Ishikawa (cell line): Measurements from ENCODE around the gene ANGPT4.

ENCODE experiments used
- CEBPB ChIP-seq: IDR thresholded peaks from 2 replicates; pipeline ENCODE4 v1.6.1; 2012
- CREB1 ChIP-seq: IDR thresholded peaks from 2 replicates; pipeline ENCODE4 v1.6.1; 2012; ENCODE audit warnings: low read depth
- EGR1 ChIP-seq: IDR thresholded peaks from 2 replicates; pipeline ENCODE4 v1.6.1; 2012
- EP300 ChIP-seq: IDR thresholded peaks from 2 replicates; pipeline ENCODE4 v1.6.1; 2012; ENCODE audit warnings: borderline replicate concordance
- FOXM1 ChIP-seq: IDR thresholded peaks from 2 replicates; pipeline ENCODE4 v1.6.1; 2012; ENCODE audit warnings: low read depth, borderline replicate concordance
- NFIC ChIP-seq: IDR thresholded peaks from 2 replicates; pipeline ENCODE4 v1.6.1; 2012
- RAD21 ChIP-seq: IDR thresholded peaks from 2 replicates; pipeline ENCODE4 v1.6.1; 2012; ENCODE audit warnings: low read depth
- TAF1 ChIP-seq: IDR thresholded peaks from 2 replicates; pipeline ENCODE4 v1.6.1; 2012; ENCODE audit warnings: low read depth, mild to moderate bottlenecking
- TCF12 ChIP-seq: IDR thresholded peaks from 2 replicates; pipeline ENCODE4 v1.6.1; 2012; ENCODE audit warnings: low read depth
- TEAD4 ChIP-seq: IDR thresholded peaks from 2 replicates; pipeline ENCODE4 v1.6.1; 2012
- YY1 ChIP-seq: IDR thresholded peaks from 2 replicates; pipeline ENCODE4 v1.6.1; 2012; ENCODE audit warnings: low read depth
- ZBTB7A ChIP-seq: IDR thresholded peaks from 2 replicates; pipeline ENCODE4 v1.6.1; 2012; ENCODE audit warnings: low read depth
- TF ChIP-seq, protein P1 (sequence below): IDR thresholded peaks from 2 replicates; pipeline ENCODE4 v1.6.1; 2012
- TF ChIP-seq, protein P2 (sequence below): IDR thresholded peaks from 2 replicates; pipeline ENCODE4 v1.6.1; 2012; ENCODE audit warnings: low read depth, mild to moderate bottlenecking
- TF ChIP-seq, protein P3 (sequence below): IDR thresholded peaks from 2 replicates; pipeline ENCODE4 v1.6.1; 2012

ANGPT4 gene

DNA sequence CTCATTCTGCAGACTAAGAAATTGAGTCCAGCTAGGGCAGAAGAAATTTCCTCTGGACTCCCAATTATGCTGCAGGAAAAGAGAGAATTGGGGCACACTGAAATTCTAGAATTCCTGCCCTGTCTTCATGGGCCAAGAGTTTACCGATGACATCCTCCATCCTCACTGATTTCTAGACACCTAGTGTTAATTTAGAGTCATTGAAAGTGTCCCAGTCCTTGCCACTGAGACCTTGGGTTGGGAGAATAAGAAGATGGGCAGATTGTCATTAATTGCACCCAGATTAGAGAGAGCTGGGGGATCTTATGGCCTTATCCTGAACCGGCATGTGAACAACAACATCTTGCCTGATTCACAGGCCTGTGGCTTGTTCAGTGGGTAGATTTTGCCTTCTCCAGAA lies 29.0 kb downstream of the ANGPT4 start:
- TF ChIP-seq, protein P1, sequence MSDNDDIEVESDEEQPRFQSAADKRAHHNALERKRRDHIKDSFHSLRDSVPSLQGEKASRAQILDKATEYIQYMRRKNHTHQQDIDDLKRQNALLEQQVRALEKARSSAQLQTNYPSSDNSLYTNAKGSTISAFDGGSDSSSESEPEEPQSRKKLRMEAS = no peak
- TF ChIP-seq CREB1 (no peak), YY1 (no peak), ZBTB7A (no peak), NFIC (no peak)
- TF ChIP-seq, protein P2, sequence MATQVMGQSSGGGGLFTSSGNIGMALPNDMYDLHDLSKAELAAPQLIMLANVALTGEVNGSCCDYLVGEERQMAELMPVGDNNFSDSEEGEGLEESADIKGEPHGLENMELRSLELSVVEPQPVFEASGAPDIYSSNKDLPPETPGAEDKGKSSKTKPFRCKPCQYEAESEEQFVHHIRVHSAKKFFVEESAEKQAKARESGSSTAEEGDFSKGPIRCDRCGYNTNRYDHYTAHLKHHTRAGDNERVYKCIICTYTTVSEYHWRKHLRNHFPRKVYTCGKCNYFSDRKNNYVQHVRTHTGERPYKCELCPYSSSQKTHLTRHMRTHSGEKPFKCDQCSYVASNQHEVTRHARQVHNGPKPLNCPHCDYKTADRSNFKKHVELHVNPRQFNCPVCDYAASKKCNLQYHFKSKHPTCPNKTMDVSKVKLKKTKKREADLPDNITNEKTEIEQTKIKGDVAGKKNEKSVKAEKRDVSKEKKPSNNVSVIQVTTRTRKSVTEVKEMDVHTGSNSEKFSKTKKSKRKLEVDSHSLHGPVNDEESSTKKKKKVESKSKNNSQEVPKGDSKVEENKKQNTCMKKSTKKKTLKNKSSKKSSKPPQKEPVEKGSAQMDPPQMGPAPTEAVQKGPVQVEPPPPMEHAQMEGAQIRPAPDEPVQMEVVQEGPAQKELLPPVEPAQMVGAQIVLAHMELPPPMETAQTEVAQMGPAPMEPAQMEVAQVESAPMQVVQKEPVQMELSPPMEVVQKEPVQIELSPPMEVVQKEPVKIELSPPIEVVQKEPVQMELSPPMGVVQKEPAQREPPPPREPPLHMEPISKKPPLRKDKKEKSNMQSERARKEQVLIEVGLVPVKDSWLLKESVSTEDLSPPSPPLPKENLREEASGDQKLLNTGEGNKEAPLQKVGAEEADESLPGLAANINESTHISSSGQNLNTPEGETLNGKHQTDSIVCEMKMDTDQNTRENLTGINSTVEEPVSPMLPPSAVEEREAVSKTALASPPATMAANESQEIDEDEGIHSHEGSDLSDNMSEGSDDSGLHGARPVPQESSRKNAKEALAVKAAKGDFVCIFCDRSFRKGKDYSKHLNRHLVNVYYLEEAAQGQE = no peak

DNA sequence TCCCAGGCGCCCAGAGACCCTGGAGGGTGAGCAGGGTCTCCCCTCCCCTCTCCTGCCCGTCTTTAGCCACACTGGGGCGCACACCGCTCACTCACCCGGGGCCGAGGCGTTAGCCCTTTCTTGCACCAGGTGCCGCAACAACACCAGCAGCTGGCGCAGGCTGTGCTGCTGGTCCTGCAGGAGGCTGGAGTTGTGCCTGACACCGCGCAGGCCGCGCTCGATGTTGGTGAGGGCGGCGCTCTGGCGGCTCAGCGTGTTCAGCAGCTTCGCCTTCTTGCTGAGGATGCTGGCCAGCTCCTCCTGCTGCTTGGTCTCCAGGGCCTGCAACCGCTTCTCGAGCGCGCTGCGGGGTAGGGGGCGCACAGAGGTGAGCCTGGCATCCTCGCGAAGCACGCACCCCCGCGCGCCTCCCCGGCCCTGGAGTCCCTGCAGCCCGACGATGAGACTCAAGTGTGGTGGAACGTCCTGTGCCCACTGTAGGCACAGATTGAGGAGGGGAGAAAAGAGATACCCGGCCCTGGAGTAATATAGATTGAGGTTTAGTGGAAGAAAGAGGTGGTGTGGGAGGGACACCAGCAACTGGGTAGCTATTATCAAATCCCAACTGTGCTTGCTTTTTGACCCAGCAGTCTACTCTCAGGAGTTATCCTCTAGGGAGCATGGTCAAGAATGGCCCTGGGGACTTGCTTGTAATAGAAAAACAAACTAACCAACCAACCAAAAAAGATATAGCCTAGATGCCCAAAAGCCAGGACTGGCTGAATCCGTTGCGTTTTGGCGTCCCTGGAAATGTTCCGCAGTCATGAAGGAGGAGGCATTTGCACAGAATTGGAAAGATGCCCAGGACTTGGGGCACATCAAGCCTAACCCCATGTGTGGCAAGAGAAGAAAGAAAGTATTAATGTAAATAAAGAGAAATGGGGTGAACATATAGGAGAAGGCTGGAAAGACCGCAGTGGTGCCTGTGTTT lies 30.9 kb downstream of the ANGPT4 start:
- TF ChIP-seq, protein P2 = peak; percentile 74
- TF ChIP-seq TEAD4 = no peak

DNA sequence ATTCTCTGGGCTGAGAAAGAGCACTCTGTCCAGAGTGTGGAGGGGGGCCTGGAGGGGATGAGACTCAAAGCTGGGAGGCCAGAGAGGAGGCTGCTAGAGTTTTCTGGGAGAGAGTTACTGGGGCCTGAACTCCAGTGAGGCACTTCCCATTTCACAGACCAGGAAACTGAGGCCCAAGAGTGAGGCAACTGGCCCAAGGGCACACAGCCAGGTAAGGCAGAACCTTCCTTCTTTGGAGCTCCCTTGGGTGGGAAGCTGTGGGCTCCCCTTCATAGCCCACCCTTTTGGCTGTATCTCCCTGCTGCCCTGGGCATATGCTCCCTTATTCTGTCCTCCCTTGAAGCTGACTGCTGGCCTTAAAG lies 34.4 kb downstream of the ANGPT4 start:
- no peak for TF ChIP-seq NFIC

DNA sequence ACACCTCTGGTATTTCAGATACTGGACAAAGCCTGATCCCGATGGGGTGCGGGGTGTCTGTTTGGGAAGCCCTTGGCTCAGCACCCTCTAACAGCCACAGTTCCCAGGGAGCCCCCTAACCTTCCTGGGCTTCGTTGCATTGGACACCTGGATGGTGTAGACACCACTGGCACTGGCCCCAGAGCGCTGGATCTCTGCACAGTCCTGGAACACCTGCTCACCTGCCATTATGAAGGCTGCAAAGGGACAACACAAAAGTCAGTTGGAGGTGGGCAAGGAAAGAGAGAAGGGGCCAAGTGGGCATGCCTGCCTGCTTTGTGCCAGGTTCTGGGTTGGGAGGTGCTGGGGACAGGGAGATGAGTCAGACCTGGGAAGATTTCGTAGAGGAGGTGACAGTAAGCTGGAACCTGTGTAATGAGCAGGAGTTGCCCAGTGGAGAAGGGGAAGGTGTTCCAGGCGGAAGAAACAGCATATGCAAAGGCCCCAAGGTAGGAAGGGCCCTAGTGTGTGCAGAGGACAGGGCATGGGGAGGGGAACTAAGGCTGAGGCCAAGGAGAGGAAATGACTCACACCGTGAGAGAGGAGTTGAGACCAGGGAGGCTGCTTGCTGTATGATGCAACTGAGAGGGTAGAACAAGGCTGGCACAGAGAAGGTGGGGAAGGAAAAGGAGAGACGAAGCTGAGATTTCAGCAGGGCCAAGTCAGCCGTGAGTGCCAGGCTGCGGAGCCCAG lies 34.9 kb downstream of the ANGPT4 start:
- TF ChIP-seq ZBTB7A = no peak
- no peak for TF ChIP-seq CEBPB
- TF ChIP-seq TCF12 = no peak
- TF ChIP-seq, protein P1 = no peak
- TF ChIP-seq TAF1 = no peak
- no peak for TF ChIP-seq EGR1
- TF ChIP-seq RAD21 = no peak
- TF ChIP-seq YY1 = no peak
- no peak for TF ChIP-seq EP300
- TF ChIP-seq TEAD4 = no peak
- no peak for TF ChIP-seq FOXM1
- no peak for TF ChIP-seq NFIC
- TF ChIP-seq, protein P3, sequence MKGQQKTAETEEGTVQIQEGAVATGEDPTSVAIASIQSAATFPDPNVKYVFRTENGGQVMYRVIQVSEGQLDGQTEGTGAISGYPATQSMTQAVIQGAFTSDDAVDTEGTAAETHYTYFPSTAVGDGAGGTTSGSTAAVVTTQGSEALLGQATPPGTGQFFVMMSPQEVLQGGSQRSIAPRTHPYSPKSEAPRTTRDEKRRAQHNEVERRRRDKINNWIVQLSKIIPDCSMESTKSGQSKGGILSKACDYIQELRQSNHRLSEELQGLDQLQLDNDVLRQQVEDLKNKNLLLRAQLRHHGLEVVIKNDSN = no peak
- TF ChIP-seq, protein P2 = no peak

DNA sequence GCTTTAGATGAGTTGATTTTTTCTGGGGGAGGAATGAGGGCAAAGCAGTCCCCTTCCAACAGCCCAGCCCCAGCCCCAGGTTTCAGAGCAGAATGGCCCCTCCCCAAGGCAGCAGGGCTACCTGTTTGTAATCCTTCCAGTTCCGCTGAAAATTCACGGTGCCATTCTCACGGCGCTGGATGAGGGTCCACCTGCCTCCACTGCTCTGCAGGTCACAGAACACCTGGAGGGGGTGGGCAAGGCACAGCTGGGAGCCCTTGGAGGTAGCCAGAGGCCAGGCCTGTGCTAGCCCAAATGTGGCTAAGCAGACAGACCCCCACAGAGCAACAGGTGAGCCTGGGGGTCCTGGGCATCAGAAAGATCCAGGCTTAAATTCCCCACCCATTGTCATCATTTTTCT lies 36.5 kb downstream of the ANGPT4 start:
- TF ChIP-seq NFIC (no peak), RAD21 (no peak), TCF12 (no peak), CEBPB (no peak), TAF1 (no peak), YY1 (no peak), ZBTB7A (no peak), EP300 (no peak), EGR1 (no peak), FOXM1 (no peak), TEAD4 (no peak)
- TF ChIP-seq, protein P1 = no peak
- TF ChIP-seq, protein P3 = no peak
